ENCODE results near the gene SH2D2A. TPM values are rescaled to one million over a fixed set of nuclear protein-coding genes. Genes with fewer than 3 reads are reported as not detected.
A peak's percentile ranks its signal among the peaks of the same experiment; 100 is the strongest.

SH2D2A gene
- total and polyA plus RNA-seq, 2 of the 4 experiments (the other 2 are of a cell fraction), result not detected

- no peak for ATAC-seq (ENCODE audit: low read depth)
- no peak for DNase-seq
- H3K14ac ChIP-seq (replicated peaks; ENCODE audit: low read depth, low read length), result no peak overlapping the region
- H3K18ac ChIP-seq (ENCODE audit: low read depth, low read length), result no peak overlapping the region
- no peak overlapping the region for H3K23ac ChIP-seq (ENCODE audit: low read depth, low read length)
- peaks cover 4% of the 10 kb centered on the region; the same call in 1 of the 2 replicates for H4K20me1 ChIP-seq (ENCODE audit: insufficient read depth, low read length)
- WGBS, 2 experiments (ENCODE audit: extremely low coverage in 2 of 2, insufficient read length in 1 of 2), result 6% methylated on average over 26 of the region's 36 CpGs; no CpG with 5 or more reads in 1 of the 2 experiments
- H2BK5ac ChIP-seq (ENCODE audit: low read depth, low read length, poor library complexity, severe bottlenecking), result no peak overlapping the region
- H3K9me3 ChIP-seq (ENCODE audit: control insufficient read depth, insufficient read depth, low read length), result no peaks in the 10 kb centered on the region; the same call in 1 of the 2 replicates
- H3K9me1 ChIP-seq (ENCODE audit: insufficient read depth, low read length), result no peaks in the 10 kb centered on the region
- no peak overlapping the region for H2BK120ac ChIP-seq (ENCODE audit: low read depth, low read length)
- no peak overlapping the region for H4K91ac ChIP-seq (ENCODE audit: insufficient read depth, low read depth, low read length)
- no peak overlapping the region for H3K4me3 ChIP-seq (ENCODE audit: insufficient read depth, low read depth, low read length)
- POLR2A ChIA-PET (ENCODE audit: unreplicated experiment), result no interaction called here
- no peak overlapping the region for H3K27ac ChIP-seq (ENCODE audit: insufficient read depth, low read length)
- no peak overlapping the region for H2AK9ac ChIP-seq (replicated peaks; ENCODE audit: low read depth, low read length, poor library complexity)
- H3K56ac ChIP-seq (ENCODE audit: extremely low read depth, insufficient read depth, low read length), result no peak overlapping the region
- no peak overlapping the region for H4K8ac ChIP-seq (ENCODE audit: low read depth in 2 of 2, low read length in 2 of 2)
- CTCF ChIA-PET, result interaction anchor here (1.3 to 1.7 kb wide), 2 partner anchors 10 to 11 kb away, joined by 5 to 11 read pairs; partner anchors contain the start of genes INSRR and NTRK1
- peaks cover 3% of the 10 kb centered on the region; the same call in 1 of the 2 replicates for H3K4me1 ChIP-seq (ENCODE audit: control insufficient read depth, insufficient read depth, low read length)
- peaks cover 87% of the 10 kb centered on the region for H3K27me3 ChIP-seq (ENCODE audit: control insufficient read depth, insufficient read depth, low read length)
- dilution Hi-C loops (cut with HindIII; ENCODE audit: low sequenced_read_pairs, unreplicated experiment) (no loop called here), in situ Hi-C loops (cut with MboI; ENCODE audit: low sequenced_read_pairs) (no loop called here), intact Hi-C loops (cut with micrococcal nuclease) (no loop called here)
- H3K9ac ChIP-seq (ENCODE audit: low read depth, low read length), result no peak overlapping the region
- no peaks in the 10 kb centered on the region for H3K36me3 ChIP-seq (ENCODE audit: control insufficient read depth, insufficient read depth, low read length)
- no peak overlapping the region for H2BK15ac ChIP-seq (ENCODE audit: low read depth, low read length)
- BruUV-seq (replicated peaks), result no TSS peak
- H4K5ac ChIP-seq (ENCODE audit: low read depth, low read length), result no peak overlapping the region
- no peaks in the 10 kb centered on the region for H3K79me1 ChIP-seq (ENCODE audit: low read depth in 1 of 2, low read length in 2 of 2)
- no peak overlapping the region for H3K4ac ChIP-seq (ENCODE audit: low read depth, low read length)
- H2AK5ac ChIP-seq (ENCODE audit: low read depth, low read length), result no peak overlapping the region
- no peak overlapping the region for H2BK20ac ChIP-seq (ENCODE audit: low read depth, low read length)
- no peak overlapping the region for H3K4me2 ChIP-seq (ENCODE audit: low read depth, low read length)
- H2AFZ ChIP-seq (replicated peaks; ENCODE audit: low read length, poor library complexity), result peak overlapping the region; percentile 11
- TF ChIP-seq RCOR1 (IDR thresholded peaks at IDR 0.05; ENCODE audit: insufficient replicate concordance, low read length), result no peak
Measured at GRCh38 chr1:156848461-156849150, 32.0 kb upstream of the SH2D2A start.
